Middle frontal gyrus (tissue), 1 donor: Measurements from ENCODE around the gene GPR150.
A peak's percentile ranks its signal among the peaks of the same experiment; 100 is the strongest.

Experiments used
- DNase-seq: peaks from one replicate; pipeline ENCODE4 v3.0.0-alpha.2; 2015; ENCODE audit warnings: low spot score; ENCODE audit errors: extremely low spot score

Gene GPR150

DNA sequence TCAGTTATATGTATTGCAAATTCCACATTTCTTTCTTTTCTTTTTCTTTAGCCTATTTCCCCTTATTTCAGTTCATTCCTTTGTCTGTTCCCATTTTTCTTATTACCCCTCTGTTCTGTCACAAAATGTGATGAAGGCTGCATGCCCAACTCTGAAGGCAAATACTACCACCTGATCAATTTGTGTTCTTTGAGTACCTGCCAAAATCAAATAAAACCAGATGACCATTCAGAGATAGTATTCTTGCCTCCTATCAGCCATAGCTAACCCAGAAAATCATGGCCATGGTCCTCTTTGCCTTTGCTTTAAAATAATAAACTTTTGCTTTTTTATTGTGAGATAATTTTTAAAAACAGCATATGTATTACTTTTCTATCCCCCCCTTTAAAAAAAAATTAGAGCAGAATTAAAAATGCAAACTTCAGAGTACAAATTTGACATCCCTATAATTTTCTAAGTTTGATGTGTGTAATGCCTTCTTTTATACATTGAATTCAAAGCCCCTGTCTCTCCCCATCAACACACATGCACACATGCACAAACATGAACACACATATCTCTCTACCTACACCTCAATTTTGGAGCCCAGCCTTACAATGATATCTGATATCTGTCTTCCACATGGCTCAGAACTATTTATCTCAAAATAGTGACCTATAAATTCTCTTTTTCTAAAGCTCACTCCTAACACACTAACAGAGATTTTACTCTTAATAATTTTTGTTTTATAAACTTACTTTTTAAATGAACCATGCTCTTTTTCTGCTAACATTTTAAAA lies 30.1 kb downstream of the GPR150 start:
- DNase-seq = no peak

DNA sequence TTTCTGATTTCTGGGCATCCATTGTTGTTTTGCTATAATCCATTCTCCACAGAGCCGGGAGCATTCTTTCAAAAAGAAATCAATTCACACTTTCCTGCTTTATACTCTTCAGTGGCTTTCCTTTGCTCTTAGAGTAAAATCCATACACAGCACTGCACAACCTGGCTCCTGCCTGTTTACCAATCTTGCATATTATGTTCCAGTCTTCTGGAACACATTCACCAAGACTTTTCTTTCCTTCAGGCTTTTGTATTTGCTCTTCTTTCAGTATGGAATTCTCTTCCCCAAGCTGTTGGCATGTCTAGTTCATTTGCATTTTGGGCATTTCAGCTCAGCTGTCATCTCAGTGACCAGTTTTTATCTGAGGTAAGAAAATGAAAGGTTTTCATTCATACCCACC lies 33.0 kb downstream of the GPR150 start:
- DNase-seq = no peak

DNA sequence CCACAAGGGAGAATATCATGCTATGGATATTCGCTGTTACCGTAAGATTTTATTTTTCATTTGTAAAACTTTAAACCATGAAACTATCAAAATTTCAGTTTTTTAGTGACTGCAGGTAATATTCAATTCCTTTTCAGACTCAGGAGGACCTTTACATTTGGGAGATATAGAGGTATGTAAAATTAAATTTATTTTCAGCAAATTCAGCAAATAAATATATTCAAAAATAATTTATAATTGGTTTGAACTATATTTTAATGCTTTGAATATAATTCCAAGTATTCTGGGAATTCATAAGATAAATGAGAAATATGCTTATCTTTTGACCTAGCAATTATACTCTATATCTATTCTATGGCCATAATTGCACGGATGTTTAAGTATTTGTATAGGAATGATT lies 34.3 kb downstream of the GPR150 start:
- no peak for DNase-seq

DNA sequence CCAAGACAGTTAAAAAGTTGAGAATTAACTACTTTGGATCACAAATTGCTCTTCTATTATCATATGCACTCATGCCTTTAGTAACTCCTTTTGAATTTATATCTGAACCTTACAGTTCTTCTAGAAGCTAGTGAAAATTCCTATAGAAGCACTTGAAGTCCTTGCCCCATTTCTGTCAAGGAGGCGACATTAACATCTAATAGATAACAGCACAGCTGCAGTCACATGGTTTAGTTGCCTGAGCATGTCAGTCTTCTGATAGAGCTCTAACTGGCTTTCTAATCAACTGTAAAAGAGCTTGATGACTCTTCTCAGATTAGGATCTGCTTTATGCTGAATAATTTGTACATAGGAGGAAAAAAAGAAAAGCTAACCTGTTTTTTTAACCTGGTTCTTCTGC lies 35.7 kb downstream of the GPR150 start:
- DNase-seq = no peak

DNA sequence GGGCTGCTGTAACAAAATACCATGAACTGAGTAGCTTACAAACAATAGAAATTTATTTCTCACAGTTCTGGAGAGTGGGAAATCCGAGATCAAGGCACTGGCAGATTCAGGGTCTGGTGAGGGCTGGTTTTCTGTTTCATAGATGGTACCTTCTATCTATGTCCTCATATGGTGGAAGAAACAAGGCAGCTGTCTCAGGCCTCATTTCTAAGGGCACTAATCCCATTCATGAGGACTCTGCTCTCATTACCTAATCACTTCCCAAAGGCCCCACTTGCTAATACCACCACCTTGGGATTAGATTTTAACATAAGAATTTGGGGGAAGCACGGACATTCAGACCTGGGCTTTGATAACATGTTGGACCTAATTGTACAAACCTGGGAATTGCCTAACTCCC lies 40.2 kb downstream of the GPR150 start:
- no peak for DNase-seq

DNA sequence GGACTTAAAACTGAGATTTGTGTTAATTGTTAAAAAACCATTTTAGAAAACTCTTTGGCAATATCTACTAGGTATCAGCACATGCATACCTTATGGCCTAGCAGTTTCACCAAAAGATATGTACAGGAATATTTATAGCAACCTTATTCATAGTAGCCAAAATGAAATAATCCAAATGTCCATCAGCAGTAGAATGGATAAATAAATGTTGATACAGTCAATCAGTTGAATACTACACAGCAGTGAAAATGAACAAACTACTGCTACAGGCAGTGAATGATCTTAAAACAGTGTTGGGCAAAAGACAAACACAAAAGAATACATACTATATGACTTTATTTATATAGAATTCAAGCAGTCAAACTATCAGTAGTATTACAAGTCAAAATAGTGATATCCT lies 43.1 kb downstream of the GPR150 start:
- DNase-seq = no peak

DNA sequence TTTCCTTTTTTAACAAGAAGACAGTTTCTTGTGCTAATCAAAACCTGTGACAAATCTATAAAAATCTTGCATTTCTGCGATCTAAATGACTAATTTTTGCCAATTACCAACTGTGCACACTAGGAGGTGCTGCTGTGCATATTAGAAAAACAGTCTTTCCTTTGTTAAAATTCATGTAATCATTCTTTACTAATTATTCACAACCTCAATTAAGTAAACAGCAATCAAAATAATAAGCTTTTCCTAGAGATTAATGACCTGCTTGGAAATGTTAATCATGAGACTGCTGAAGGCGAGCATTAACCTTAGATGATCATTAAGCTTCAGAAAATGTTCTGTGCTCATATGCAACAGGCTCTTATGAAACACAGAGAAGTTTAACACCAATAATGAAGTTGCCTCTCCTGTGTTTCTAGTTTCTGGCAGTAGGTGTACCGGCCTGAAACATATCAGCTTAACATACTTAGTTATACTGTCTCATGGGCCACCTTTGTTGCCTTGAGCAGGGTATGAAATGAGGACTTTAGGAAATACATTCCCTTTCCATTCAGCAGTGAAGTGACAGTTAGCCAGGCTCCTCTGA lies 44.4 kb downstream of the GPR150 start:
- peak; percentile 24 for DNase-seq

DNA sequence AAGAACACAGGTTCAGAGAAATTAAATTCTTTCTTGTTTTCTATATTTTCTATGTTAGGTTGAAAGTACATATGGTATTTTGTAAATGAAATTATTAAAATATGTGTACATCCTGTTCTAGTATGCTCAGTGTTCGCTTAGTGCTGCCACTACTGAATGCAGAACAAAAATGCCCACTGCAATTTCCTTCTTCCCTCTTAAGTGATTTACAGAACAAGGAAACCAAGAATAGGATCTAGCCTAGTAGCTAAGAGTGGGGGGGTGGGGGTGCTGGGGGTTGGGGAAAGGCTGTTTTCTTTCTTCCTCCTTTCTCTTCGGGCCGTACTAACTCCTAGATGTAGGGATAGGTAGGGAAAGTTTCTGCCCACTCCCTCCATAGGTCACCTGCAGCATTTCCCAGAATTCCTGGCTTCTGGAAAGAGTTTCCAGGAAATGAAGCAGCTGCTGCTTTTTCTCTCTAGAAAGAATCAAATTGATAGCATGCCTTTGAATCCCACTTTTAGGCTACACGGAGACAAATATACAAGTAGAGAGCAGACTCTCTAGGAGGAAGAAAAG lies 47.3 kb downstream of the GPR150 start:
- DNase-seq = no peak

DNA sequence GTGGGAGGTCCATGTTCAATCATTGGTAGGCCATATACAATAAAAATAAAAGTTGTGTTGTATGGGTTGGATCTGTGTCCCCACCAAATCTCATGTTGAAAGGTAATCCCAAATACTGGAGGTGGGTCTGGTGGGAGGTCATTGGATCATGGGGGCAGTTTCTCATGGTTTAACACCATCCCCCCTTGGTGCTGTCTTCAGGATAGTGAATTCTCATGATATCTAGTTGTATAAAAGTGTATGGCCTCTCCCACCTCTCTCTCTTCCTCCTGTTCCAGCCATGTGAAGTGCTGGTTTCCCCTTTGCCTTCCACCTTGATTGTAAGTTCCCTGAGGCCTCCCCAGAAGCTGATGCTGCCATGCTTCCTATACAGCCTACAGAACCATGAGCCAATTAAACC lies 47.8 kb downstream of the GPR150 start:
- DNase-seq = no peak

DNA sequence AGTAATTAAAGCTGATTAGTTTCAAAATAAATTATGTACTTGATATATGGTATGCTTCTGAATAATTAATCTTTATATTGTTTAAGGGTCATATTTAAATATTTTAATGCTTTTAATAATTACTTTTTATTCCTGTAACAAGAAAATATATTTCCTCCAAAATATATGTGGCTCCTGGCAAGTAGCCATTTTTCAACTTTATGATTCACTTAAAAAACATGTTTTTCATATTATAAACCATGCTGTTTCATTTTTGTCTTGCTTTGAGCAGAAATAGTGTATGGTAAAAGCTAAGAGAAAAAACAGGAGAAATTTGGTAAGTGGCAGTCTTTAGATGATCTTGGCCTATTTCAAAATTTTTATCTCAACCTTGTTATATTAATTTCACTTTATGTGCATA lies 48.3 kb downstream of the GPR150 start:
- no peak for DNase-seq

DNA sequence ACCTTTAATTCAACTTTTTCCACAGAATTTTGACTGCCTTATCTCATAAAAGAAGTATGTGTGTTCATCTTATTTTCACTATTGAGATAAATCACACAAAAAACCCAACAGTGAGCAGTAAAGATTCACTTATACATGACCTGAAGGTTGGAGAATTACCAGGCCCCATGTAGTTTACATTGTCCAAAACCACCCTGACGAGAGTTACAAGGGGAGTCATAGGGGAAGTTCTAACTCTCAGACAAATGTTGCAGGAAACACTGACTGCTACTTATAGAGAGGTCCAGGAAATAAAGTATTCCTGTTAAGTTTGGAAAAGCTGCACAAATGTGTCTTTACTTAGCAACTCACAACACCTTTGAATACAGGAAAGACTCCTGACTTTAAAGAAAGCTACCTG lies 48.8 kb downstream of the GPR150 start:
- no peak for DNase-seq

DNA sequence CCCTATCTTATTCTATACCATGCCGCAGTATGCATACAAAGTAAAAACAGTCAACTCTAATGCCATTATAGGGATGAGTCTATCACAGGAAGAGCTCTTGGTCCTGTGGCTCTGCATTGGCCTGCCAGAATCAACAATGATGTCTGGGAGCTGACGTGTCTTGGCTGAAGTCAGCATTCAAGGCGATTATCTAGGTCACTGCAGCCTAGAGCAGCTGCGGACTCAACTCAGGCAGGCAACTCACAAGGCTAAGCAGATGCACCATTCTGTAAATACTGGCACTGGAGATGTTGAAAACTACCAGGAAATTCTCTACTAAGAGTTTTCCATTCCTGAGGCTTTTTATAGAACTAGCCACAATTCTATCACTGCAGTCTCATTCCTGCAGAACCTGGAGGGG lies 49.7 kb downstream of the GPR150 start:
- DNase-seq = peak; percentile 27

DNA sequence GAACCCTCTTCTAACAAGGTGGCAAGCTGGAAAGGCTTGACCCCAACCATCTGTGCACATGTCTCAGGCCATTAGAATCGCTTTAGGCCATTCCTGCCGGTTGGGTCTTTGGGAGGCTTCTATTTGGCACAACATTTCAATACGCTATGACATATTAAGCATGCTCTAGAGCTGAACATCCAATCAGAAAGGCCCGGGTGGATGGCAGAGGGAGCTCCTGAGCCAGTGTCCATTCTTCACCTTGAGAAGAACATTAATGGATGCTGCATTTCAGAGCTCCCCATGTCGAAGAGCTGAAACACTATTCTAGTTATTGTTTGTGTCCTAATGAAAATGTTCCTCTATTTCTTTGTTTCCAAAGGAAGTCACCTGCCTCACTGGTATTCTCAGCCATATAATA lies 50.1 kb downstream of the GPR150 start:
- DNase-seq = no peak

DNA sequence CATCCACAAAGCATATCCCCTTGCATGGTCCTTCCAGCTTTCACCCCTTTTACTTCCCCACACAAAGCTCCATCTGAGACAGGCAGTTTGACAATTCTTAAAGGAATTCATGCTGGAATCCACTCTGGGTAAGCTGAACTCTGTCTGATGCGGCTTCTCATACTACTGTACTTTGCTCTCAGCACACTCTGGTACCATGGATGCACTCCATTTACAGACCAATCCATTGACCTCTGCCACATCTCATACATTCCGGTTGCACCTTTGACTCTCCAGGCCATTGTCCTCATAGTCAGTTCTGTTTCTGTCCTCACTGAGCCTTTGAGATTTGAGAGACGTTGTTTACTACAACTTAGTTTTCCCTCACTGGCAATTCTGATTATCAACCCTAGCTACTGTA lies 50.7 kb downstream of the GPR150 start:
- no peak for DNase-seq
